Glutamatergic neuron (in vitro differentiated cells): Measurements from ENCODE around the gene NID2. TPM values are rescaled to one million over a fixed set of nuclear protein-coding genes. Genes with fewer than 3 reads are reported as not detected.

ENCODE experiments used
- DNase-seq: peaks from one replicate; pipeline ENCODE4 v3.0.0; 2022
- H3K27ac Mint-ChIP-seq: one replicate; pipeline ENCODE4 v1.8.0; 2020; ENCODE audit warnings: mild to moderate bottlenecking, mixed read lengths, inconsistent platforms; ENCODE audit not compliant: unreplicated experiment
- H3K27me3 Mint-ChIP-seq: one replicate; pipeline ENCODE4 v1.8.0; 2020; ENCODE audit warnings: mild to moderate bottlenecking, moderate library complexity, mixed read lengths, inconsistent platforms; ENCODE audit not compliant: unreplicated experiment
- H3K36me3 Mint-ChIP-seq: one replicate; pipeline ENCODE4 v1.8.0; 2020; ENCODE audit warnings: mild to moderate bottlenecking, mixed read lengths, inconsistent platforms; ENCODE audit not compliant: unreplicated experiment
- H3K4me1 Mint-ChIP-seq: one replicate; pipeline ENCODE4 v1.8.0; 2020; ENCODE audit warnings: mild to moderate bottlenecking, low read depth, mixed read lengths, inconsistent platforms; ENCODE audit not compliant: unreplicated experiment
- H3K4me3 Mint-ChIP-seq: one replicate; pipeline ENCODE4 v1.8.0; 2020; ENCODE audit warnings: mild to moderate bottlenecking, mixed read lengths, inconsistent platforms; ENCODE audit not compliant: unreplicated experiment
- H3K9me3 Mint-ChIP-seq: one replicate; pipeline ENCODE4 v1.8.0; 2020; ENCODE audit warnings: mild to moderate bottlenecking, moderate library complexity, mixed read lengths, inconsistent platforms; ENCODE audit not compliant: unreplicated experiment
- CTCF ChIP-seq: fragments of 200-600 bp; sonication (generic); IDR thresholded peaks from one replicate; pipeline ENCODE4 v1.5.0; 2021; ENCODE audit not compliant: partially characterized antibody, unreplicated experiment
- total RNA-seq: library from RNA; stranded (reverse); fragmentation: NEBNext Ultra II Directional; extraction: Animal tissue kit (Norgen Biotek cat#: 25700); gene quantifications from one replicate; pipeline ENCODE4 v1.2.1, GENCODE V29; 2021; ENCODE audit not compliant: unreplicated experiment

Gene NID2
- total RNA-seq, 1 donor from 2014 or later, result 2.6 TPM

GRCh38 chr14:51960866-51961265 is 108.0 kb downstream of the NID2 start:
- Mint-ChIP-seq H3K27ac (no peak overlapping the region), H3K27me3 (peaks cover 3% of the 10 kb centered on the region)

DNA sequence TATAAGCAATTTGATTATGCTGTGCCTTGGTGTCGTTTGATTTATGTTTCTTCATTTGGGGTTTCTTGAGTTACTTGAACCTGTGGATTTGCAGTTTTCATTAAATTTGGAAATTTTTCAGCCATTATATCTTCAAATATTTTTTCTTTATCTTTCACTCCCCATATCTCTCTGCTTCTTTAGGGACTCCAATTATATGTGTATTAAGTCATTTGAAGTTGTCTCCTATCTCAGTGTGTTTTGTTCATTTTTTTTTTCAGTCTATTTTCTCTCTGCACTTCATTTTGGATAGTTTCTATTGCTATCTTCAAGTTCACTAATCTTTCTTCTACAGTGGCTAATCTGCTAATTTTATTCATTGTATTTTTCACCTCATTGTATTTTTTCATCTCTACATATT is 108.9 kb downstream of the NID2 start:
- DNase-seq, result no peak
- no peak overlapping the region for H3K27ac Mint-ChIP-seq
- H3K9me3 Mint-ChIP-seq, result peaks cover 10% of the 10 kb centered on the region
- H3K36me3 Mint-ChIP-seq, result peaks cover 39% of the 10 kb centered on the region
- TF ChIP-seq CTCF, result no peak
- no peak overlapping the region for H3K4me3 Mint-ChIP-seq
- peaks cover 3% of the 10 kb centered on the region for H3K27me3 Mint-ChIP-seq
- peaks cover 7% of the 10 kb centered on the region for H3K4me1 Mint-ChIP-seq

More at GRCh38 chr14:51960866-51961265, 108.0 kb downstream of the NID2 start:
- no peak for TF ChIP-seq CTCF
- Mint-ChIP-seq H3K9me3 (peaks cover 10% of the 10 kb centered on the region), H3K36me3 (peaks cover 39% of the 10 kb centered on the region), H3K4me1 (peaks cover 7% of the 10 kb centered on the region), H3K4me3 (no peak overlapping the region)
- DNase-seq, result no peak

GRCh38 chr14:51957950-51958349 is 110.9 kb downstream of the NID2 start:
- H3K4me1 Mint-ChIP-seq, result no peaks in the 10 kb centered on the region
- H3K4me3 Mint-ChIP-seq, result no peak overlapping the region
- no peak overlapping the region for H3K27ac Mint-ChIP-seq
- H3K9me3 Mint-ChIP-seq, result peaks cover 10% of the 10 kb centered on the region
- no peaks in the 10 kb centered on the region for H3K27me3 Mint-ChIP-seq
- TF ChIP-seq CTCF, result no peak
- no peak for DNase-seq
- peaks cover 37% of the 10 kb centered on the region for H3K36me3 Mint-ChIP-seq

Other genes starting within 250 kb of the NID2 start
- gene GNG2, start 208.4 kb downstream of the NID2 start, total RNA-seq, result 245 TPM
- gene RTRAF, start 79.5 kb downstream of the NID2 start, total RNA-seq, result 178 TPM
- not detected for gene PTGDR, start 198.6 kb upstream of the NID2 start, total RNA-seq
- not detected for gene PTGER2, start 245.3 kb upstream of the NID2 start, total RNA-seq